Mammary microvascular endothelial cell (primary cell): ENCODE measurements around the gene OR5D18. TPM values are rescaled to one million over a fixed set of nuclear protein-coding genes. Genes with fewer than 3 reads are reported as not detected.

Experiments used
- total RNA-seq: library from RNA; depleted of rRNA; stranded (reverse); fragments of >200 nt; gene quantifications from 2 replicates; pipeline ENCODE4 v1.2.3, GENCODE V29; 2015

OR5D18 gene
- not detected in 2 replicates for total RNA-seq

DNA sequence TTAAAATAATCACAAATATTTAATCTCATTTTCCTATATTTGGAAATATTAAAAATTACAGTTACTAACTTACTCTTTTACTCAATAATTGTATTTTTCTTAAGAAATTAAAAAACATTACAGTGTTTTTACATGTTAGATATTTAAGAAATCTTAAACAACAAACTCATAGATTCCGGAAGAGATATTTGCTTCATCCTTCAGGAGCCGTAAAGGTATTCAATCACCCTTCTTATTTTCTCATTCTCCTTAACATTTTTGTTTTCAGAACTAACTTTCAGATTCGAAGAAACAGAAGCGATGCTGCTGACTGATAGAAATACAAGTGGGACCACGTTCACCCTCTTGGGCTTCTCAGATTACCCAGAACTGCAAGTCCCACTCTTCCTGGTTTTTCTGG, at the start of gene OR5D18:
Gene OR5D18 (plus strand): TSS at position 301 of the 400 bp plus-strand sequence. CDS start 0 bp downstream, at position 301.

DNA sequence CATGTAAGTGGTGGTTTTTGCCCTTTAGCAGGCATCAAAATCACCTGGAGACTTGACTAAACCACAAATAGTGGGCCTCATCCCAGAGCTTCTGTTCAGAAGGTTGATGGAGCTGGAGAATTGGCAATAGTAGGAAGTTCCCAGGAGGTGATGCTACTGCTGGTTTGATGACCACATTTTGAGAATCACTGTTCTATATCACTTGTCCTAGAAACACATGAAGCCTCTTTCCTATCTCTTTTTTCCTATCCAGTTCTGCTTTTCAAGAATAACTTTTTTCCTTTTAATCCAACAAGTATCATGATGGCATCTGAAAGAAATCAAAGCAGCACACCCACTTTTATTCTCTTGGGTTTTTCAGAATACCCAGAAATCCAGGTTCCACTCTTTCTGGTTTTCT, 46.3 kb upstream of the OR5D18 start, which contains the start of gene OR5D13:
Gene OR5D13 (plus strand): TSS at position 301 of the 400 bp plus-strand sequence. CDS start 0 bp downstream, at position 301.

DNA sequence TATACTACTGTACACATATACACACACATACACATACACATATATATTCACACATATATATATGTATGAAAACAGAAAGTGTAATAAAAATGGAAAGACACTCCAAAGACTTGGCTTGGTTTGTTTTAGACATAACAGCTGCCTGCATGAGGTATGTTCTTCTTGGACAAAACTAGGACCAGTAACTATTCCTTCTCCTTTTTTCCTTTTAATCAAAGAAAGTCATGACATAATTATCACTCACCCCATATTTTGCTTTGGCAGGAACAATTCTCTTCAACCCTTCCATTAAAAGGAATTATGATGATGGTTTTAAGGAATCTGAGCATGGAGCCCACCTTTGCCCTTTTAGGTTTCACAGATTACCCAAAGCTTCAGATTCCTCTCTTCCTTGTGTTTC, 24.2 kb upstream of the OR5D18 start, which contains the start of gene OR5D14:
Gene OR5D14 (plus strand): TSS at position 301 of the 400 bp plus-strand sequence. CDS start 0 bp downstream, at position 301.

DNA sequence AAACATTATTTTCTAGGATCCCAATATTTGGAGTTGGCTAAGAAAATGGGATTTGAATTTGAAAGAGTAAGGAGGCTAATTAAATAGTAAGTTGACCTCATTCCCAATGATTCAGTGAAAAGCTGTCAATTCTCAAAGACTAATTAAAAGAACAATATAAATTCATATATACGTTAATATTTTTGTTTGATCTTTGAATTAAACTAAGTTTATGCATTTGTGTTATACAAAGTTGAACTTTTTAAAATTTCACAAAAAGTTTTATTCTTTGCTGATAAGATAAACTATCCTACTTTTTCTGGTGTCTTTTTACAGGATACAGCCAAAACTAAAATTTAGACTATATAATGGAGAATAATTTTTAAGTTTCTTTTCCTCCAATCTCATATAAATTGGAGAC, 8.4 kb upstream of the OR5D18 start, which contains the start of gene OR5L1:
Gene OR5L1 (plus strand): TSS at position 301 of the 400 bp plus-strand sequence. CDS start 100 bp downstream, outside the sequence.

DNA sequence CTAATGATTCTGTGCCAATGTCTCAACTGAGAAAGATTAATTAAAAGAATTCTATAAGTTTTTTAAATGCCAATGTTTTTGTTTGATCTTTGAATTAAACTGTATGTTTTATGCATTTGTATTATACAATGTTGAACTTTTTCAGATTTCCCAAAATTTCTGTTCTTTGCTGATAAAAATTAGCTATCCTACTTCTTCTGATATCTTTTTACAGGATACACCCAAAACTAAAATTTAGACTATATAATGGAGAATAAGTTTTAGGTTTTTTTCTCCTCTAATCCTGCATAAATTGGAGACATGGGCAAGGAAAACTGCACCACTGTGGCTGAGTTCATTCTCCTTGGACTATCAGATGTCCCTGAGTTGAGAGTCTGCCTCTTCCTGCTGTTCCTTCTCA, 7.5 kb downstream of the OR5D18 start, which contains the start of gene OR5L2:
Gene OR5L2 (plus strand): TSS at position 301 of the 400 bp plus-strand sequence. CDS start 0 bp downstream, at position 301.

DNA sequence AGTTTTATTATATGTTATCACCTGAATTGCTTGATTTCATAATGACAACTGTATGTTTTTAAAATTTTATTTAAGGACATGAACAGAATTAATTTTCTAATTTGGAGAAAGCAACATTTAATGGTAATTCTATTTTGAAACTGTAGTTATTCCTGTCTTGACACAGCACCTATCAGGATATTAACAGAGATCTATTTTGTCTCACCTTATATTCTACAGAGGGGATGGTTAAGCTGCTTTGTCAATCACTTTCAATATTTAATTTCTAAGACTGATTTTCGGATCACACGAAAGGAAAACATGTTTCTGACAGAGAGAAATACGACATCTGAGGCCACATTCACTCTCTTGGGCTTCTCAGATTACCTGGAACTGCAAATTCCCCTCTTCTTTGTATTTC, 19.0 kb downstream of the OR5D18 start, which contains the start of gene OR5D16:
Gene OR5D16 (plus strand): TSS at position 301 of the 400 bp plus-strand sequence. CDS start 0 bp downstream, at position 301.

Other genes with a start within 250 kb of the OR5D18 start
- not detected in 2 replicates for gene OR4C16, start 247.5 kb upstream of the OR5D18 start, total RNA-seq
- not detected in 2 replicates for gene OR4C11, start 212.0 kb upstream of the OR5D18 start, total RNA-seq
- gene OR4P4, start 184.5 kb upstream of the OR5D18 start, total RNA-seq, result not detected in 2 replicates
- gene OR4S2, start 171.3 kb upstream of the OR5D18 start, total RNA-seq, result not detected in 2 replicates
- not detected in 2 replicates for gene OR4C6, start 157.4 kb upstream of the OR5D18 start, total RNA-seq
- not detected in 2 replicates for gene OR5D13, start 46.2 kb upstream of the OR5D18 start, total RNA-seq
- not detected in 2 replicates for gene OR5D14, start 24.1 kb upstream of the OR5D18 start, total RNA-seq
- gene OR5L1, start 8.3 kb upstream of the OR5D18 start, total RNA-seq, result not detected in 2 replicates
- gene OR5L2, start 7.6 kb downstream of the OR5D18 start, total RNA-seq, result not detected in 2 replicates
- gene OR5D16, start 19.1 kb downstream of the OR5D18 start, total RNA-seq, result not detected in 2 replicates
- gene TRIM51, start 63.7 kb downstream of the OR5D18 start, total RNA-seq, result not detected in 2 replicates
- not detected in 2 replicates for gene OR5W2, start 95.0 kb downstream of the OR5D18 start, total RNA-seq
- gene OR5I1, start 116.8 kb downstream of the OR5D18 start, total RNA-seq, result not detected in 2 replicates
- not detected in 2 replicates for gene OR10AG1, start 150.3 kb downstream of the OR5D18 start, total RNA-seq
- gene OR5F1, start 175.0 kb downstream of the OR5D18 start, total RNA-seq, result not detected in 2 replicates
- not detected in 2 replicates for gene OR5AS1, start 208.0 kb downstream of the OR5D18 start, total RNA-seq